NCI-H2171 treated with DMSO at 0.1 percent for 48 hours (cell line): ENCODE results near the gene CLDN15.
"Not testable (repeated sequence)": the region's sequence is repeated elsewhere in the genome, so short reads cannot be mapped to it uniquely, and the experiment has no call there.

Source experiments
- DNase-seq: peaks from one replicate; lab custom pipeline; 2025; lab: John Stamatoyannopoulos, UW

The CLDN15 gene

DNA sequence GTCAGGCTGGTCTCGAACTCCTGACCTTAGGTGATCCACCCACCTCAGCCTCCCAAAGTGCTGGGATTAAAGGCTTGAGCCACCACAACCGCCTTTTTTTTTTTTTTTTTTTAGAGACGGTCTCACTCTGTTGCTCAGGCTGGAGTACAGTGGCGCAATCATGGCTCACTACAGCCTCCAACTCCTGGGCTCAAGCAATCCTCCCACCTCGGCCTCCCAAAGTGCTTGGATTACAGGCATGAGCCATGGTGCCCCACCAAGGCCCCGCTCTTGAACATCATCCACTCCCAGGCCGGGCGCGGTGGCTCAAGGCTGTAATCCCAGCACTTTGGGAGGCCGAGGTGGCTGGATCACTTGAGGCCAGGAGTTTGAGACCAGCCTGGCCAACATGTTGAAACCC lies 38.1 kb downstream of the CLDN15 start:
- not testable (repeated sequence) for DNase-seq

DNA sequence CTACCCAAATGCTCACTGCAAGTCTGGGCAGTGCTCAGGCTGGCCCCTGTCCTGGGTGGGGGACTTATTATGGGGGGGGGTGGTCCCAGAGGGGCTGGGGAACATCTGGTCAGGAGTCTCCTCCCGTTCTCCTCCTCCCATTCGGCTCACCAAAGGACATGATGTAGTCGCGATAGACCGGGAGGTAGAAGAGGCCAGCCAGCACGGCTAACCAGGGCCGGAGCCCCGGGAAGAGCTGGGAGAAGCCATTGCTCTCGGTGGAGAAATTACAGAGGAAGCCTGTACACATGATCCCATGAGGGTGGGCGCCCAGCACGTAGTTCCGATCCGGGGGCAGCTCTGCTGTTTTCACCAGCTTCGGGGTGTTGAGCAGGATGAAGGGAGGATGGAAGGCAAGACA lies 39.1 kb downstream of the CLDN15 start:
- DNase-seq = no peak

DNA sequence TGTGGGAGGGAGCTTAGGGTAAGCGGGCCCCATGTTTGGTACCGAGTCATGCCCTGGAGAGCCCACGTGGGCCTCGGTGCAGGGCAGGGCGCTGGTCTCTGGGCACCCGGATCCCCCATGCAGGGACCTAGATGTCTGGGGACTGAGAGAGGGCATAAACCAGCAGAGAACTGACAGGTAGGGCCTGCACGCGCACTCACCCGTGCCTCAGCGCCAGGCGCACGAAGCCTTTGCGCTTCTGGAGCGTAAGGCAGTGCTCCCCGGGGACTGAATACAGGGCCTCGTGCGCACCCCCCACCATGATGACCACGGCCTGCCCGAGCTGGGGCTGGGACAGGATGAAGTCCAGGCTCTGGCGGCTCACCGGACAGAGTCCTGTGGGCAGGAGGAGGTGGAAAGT lies 39.6 kb downstream of the CLDN15 start:
- no peak for DNase-seq

DNA sequence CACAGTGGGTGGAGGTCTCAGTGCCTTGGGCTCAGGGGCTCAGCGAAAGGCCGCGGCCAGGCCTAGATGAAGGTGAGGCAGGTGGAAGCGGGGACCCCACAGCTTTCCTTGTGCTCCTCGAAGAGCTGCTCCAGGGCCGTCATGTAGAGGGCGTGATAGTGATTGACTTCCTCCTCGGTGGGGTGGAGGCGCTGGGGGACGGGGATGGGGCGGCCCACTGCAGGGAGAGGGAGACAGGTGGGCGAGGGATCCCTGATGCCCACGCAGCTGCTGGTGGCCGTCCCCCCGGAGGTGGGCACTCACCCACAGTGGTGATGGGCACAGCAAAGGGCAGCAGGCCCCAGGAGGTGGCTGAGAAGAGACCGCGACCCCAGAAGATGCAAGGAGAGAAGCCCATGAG lies 41.7 kb downstream of the CLDN15 start:
- DNase-seq = no peak

DNA sequence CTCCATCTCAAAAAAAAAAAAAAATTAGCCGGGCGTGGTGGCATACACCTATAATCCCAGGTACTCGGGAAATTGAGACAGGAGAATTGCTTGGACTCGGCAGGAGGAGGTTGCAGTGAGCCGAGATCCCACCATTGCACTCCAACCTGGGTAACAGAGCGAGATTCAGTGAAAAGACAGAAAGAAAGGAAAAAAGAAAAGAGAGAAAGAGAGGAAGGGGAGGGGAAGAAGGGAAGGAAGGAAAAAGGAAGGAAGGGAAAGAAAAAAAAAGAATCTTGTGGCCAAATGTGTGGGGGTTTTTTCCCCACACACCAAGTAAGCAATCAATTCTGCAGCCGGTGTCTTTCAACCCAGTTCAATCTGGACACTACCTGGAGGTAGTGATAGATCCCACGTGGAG lies 48.5 kb downstream of the CLDN15 start:
- DNase-seq = no peak

DNA sequence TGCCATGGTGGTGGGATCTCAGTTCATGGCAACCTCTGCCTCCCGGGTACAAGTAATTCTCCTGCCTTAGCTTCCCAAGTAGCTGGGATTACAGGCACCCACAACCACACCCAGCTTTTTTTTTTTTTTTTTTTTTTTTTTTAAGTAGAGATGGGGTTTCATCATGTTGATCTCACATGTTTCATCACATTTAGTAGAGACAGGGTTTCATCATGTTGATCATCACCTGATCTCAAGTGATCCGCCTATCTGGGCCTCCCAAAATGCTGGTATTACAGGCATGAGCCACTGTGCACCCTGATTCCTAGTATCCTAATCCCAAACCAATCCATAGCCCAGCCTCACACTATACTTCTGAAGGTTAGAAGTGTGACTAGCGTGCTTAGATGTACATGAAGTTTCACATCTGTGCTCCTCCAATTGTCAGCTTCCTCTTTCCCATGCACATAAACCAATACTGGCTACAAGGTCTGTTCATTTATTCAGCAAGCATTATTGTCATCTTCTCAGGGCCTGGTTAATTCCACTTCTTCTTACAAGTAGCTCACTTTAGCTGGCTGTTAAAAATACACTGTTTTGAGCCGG lies 50.7 kb downstream of the CLDN15 start:
- no peak for DNase-seq

DNA sequence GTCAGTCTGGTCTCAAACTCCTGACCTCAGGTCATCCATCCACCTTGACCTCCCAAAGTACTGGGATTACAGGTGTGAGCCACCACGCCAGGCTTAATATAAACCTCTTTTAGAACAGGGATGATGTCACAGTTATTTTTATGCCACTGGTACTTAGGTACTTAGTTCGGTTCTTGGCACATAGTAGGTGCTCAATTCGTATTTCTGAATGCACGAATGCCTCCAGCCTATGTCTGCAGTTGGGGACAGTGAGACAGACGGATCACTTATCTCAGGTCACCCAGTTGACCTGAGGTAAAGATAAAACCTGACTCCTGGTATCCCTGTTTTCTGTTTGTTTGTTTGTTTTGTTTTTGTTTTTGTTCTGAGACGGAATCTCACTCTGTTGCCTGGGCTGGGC lies 51.4 kb downstream of the CLDN15 start:
- no peak for DNase-seq

DNA sequence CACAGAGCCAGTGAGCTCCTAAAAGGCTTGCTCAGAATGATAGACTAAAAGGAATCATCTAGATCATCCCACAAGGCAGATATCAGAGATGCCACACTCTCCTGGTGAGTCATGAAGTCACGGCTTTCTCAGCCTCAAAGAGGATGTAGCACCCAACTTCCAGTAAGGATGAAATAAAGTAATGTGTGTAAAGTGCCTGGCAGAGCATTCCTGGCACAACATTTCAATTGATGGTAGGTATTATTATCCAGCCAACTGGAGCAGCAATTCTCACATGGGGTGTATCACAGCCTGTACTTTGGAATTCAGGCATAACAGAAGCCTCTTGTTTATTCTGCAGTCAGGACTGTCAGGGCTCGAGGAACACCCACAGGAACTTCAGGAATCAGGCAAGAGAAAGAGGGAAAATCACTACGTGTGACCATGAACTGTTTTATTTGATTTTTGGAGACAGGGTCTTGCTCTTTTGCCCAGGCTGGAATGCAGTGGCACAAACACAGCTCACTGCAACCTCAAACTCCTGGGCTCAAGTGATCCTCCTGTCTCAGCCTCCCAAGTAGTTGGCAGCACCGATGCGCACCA lies 52.3 kb downstream of the CLDN15 start:
- DNase-seq = no peak
